K562 (cell line): ENCODE measurements around the gene MMP24. TPM values are rescaled to one million over a fixed set of nuclear protein-coding genes. Genes with fewer than 3 reads are reported as not detected.

Experiments used
- ATAC-seq: fragments of 200-7000 bp; cut with Tn5 transposase; 3 replicates; pipeline ENCODE4 v1.9.1; 2020; ENCODE audit warnings: moderate library complexity
- BruUV-seq: library from RNA; stranded (reverse); fragments of 400-500 nt; replicated peaks from 2 replicates; lab custom pipeline; 2021; lab: Mats Ljungman, UMichigan
- CTCF ChIA-PET: fragments of 300-600 bp; formaldehyde crosslinking; extraction: SDS; loops from one replicate; lab custom pipeline; 2021; ENCODE audit warnings: low intra/inter-chr PET ratio; lab: Yijun Ruan, JAX
- POLR2A ChIA-PET: fragments of 300-600, 350-650 bp; sonication (Branson Sonifier 250); formaldehyde crosslinking; extraction: SDS; loops from one replicate; lab custom pipeline; 2021; ENCODE audit warnings: antibody characterized with exemption, inconsistent platforms; lab: Yijun Ruan, JAX
- DNase-seq, 4 experiments: peaks; one replicate each; pipeline versions ENCODE4 v3.0.0 to v3.0.0-alpha.2; 2011 to 2018; ENCODE audit warnings: low spot score in 3 of 4, mixed read lengths in 3 of 4; ENCODE audit errors: extremely low read depth in 1 of 4
- FAIRE-seq: peaks from 2 replicates; lab custom pipeline; 2011; peaks lifted over from hg19 to GRCh38; lab: Jason Lieb, UNC
- H2AFZ ChIP-seq: 2 replicates; pipeline ENCODE4 v1.6.0; 2011; ENCODE audit warnings: low read depth, low read length, control low read depth, inconsistent platforms
- H3K27ac ChIP-seq: fragments of 200-600 bp; 3 replicates; pipeline ENCODE4 v1.8.0; 2011; ENCODE audit warnings: low read depth, mild to moderate bottlenecking, control low read depth, inconsistent platforms, low read length, moderate library complexity, mixed read lengths; ENCODE audit errors: extremely low read depth
- H3K27me3 ChIP-seq, 2 experiments: fragments of 300-600 bp in 1 of 2; 2 replicates in 1 of 2; 3 replicates in 1 of 2; pipeline versions ENCODE4 v1.6.0 to v1.8.0; 2011; ENCODE audit warnings: inconsistent platforms in 2 of 2, low read length in 2 of 2, mild to moderate bottlenecking in 1 of 2, mixed read lengths in 1 of 2, moderate library complexity in 1 of 2; ENCODE audit not compliant: control insufficient read depth in 2 of 2, insufficient read depth in 2 of 2
- H3K36me3 ChIP-seq: fragments of 300-600 bp; 3 replicates; pipeline ENCODE4 v1.8.0; 2011; ENCODE audit warnings: mild to moderate bottlenecking, low read length, inconsistent platforms; ENCODE audit not compliant: control insufficient read depth, insufficient read depth
- H3K4me1 ChIP-seq, 2 experiments: fragments of 200-600 bp in 1 of 2; replicated peaks in 1 of 2; 2 replicates in 1 of 2; 3 replicates in 1 of 2; pipeline versions ENCODE4 v1.5.1 to v1.8.0; 2011; ENCODE audit warnings: inconsistent platforms in 2 of 2, low read length in 2 of 2, mild to moderate bottlenecking in 1 of 2, mixed read lengths in 1 of 2, moderate library complexity in 1 of 2; ENCODE audit not compliant: control insufficient read depth in 2 of 2, insufficient read depth in 2 of 2
- H3K4me2 ChIP-seq: 2 replicates; pipeline ENCODE4 v1.6.1; 2011; ENCODE audit warnings: low read length, control low read depth, inconsistent platforms, mixed read lengths; ENCODE audit not compliant: insufficient read depth
- H3K4me3 ChIP-seq: fragments of 200-600 bp; sonication (generic), shearing (Covaris generic); 2 replicates; pipeline ENCODE4 v1.5.1; 2016; ENCODE audit warnings: control low read depth, inconsistent platforms
- H3K79me2 ChIP-seq: fragments of 200-600 bp; 3 replicates; pipeline ENCODE4 v1.8.0; 2011; ENCODE audit warnings: low read length, inconsistent platforms; ENCODE audit not compliant: control insufficient read depth, insufficient read depth
- H3K9ac ChIP-seq, 2 experiments: 2 replicates each; pipeline versions ENCODE4 v1.6.0 to v1.6.1; 2011; ENCODE audit warnings: low read depth in 2 of 2, low read length in 2 of 2, control low read depth in 1 of 2, inconsistent platforms in 1 of 2, mild to moderate bottlenecking in 1 of 2, mixed read lengths in 1 of 2; ENCODE audit not compliant: insufficient read depth in 1 of 2
- H3K9me1 ChIP-seq: one replicate; pipeline ENCODE4 v1.6.0; 2011; ENCODE audit warnings: inconsistent platforms, mild to moderate bottlenecking, low read length, moderate library complexity; ENCODE audit not compliant: control insufficient read depth, insufficient read depth
- H3K9me3 ChIP-seq: replicated peaks from 2 replicates; pipeline ENCODE4 v1.5.1; 2011; ENCODE audit warnings: low read depth, low read length, inconsistent platforms; ENCODE audit not compliant: control insufficient read depth, insufficient read depth
- H4K20me1 ChIP-seq: replicated peaks from 2 replicates; pipeline ENCODE4 v1.6.1; 2011; ENCODE audit warnings: low read length, inconsistent platforms, mixed read lengths; ENCODE audit not compliant: control insufficient read depth, insufficient read depth
- MEIS2 ChIP-seq: fragments of 450-650 bp; IDR thresholded peaks from 2 replicates; pipeline ENCODE4 v1.6.1; 2014; ENCODE audit warnings: mild to moderate bottlenecking; ENCODE audit not compliant: partially characterized antibody
- ZNF696 ChIP-seq: fragments of 250-450 bp; sonication (Bioruptor Pico); conservative IDR thresholded peaks from 2 replicates; pipeline ENCODE4 v1.4.0; 2020; ENCODE audit warnings: mild to moderate bottlenecking, moderate library complexity
- WGBS: fragments of 100-300 bp; shearing (Covaris generic); methylation state at CpG from one replicate; pipeline ENCODE4 v1.1.6; 2016; ENCODE audit warnings: low coverage, mixed read lengths; ENCODE audit not compliant: insufficient coverage; ENCODE audit errors: missing lambda C conversion rate; 5-methylcytosine and 5-hydroxymethylcytosine counted together
- in situ Hi-C: fragments of 300-500 bp; cut with MboI; formaldehyde crosslinking; loops from 4 replicates; pipeline ENCODE4 v1.15.0; 2018; ENCODE audit warnings: inconsistent platforms, mixed read lengths
- intact Hi-C: fragments of 100-400 bp; cut with micrococcal nuclease; formaldehyde crosslinking; loops from 2 replicates; pipeline ENCODE4 v1.14.2; 2022
- polyA plus RNA-seq, 8 experiments: library from polyadenylated mRNA; depleted of rRNA in 4 of 8; stranded (reverse) in 5 of 8; unstranded in 3 of 8; fragments of >200 nt; fragmentation: Nextera tagmentation in 2 of 8; fragmentation: Illumina TruSeq in 1 of 8; extraction: Ambion mirVana in 2 of 8; extraction: Trizol in 1 of 8; gene quantifications; 2 replicates each; pipeline versions ENCODE4 v1.2.1 to v1.2.3, GENCODE V29; 2011 to 2014; ENCODE audit warnings: inconsistent platforms in 1 of 8, missing spikeins in 1 of 8
- total RNA-seq, 7 experiments: library from RNA; depleted of rRNA in 6 of 7; stranded (reverse); fragments of >200 nt in 6 of 7; fragmentation: Illumina TruSeq in 2 of 7; extraction: Trizol in 2 of 7; gene quantifications; 2 replicates each; pipeline versions ENCODE4 v1.2.1 to v1.2.3, GENCODE V29; 2011 to 2021; ENCODE audit warnings: low replicate concordance in 1 of 7
- TF ChIP-seq, protein P1 (sequence below): fragments of 200-600 bp; sonication (generic); IDR thresholded peaks from one replicate; pipeline ENCODE4 v1.6.1; 2012; ENCODE audit warnings: mild to moderate bottlenecking, low read depth, low read length, inconsistent platforms

The MMP24 gene
- total and polyA plus RNA-seq, 9 of the 15 experiments (the other 6 are each of a cell fraction or from before 2014, with no cell fraction given), result 0.03 to 0.07 (median 0.03) TPM; not detected in 6

- ChIA-PET CTCF (no interaction called here), POLR2A (interaction anchor here (0.9 kb wide), 1 partner anchor 15 kb away, joined by 4 read pairs; no protein-coding TSS in a partner anchor)
- BruUV-seq, result no TSS peak
- Histone ChIP-seq H2AFZ (no peak overlapping the region), H3K4me3 (no peak overlapping the region), H4K20me1 (peaks cover 10% of the 10 kb centered on the region; the same call in 1 of the 2 replicates), H3K9me1 (no peaks in the 10 kb centered on the region), H3K79me2 (no peaks in the 10 kb centered on the region), H3K27ac (no peak overlapping the region), H3K4me2 (no peak overlapping the region), H3K27me3 (peaks cover 26 to 32% of the 10 kb centered on the region in 2 experiments), H3K36me3 (no peaks in the 10 kb centered on the region), H3K4me1 (peaks cover 0 to 10% of the 10 kb centered on the region in 2 experiments; a peak in 2 of 5 replicates), H3K9ac (no peak overlapping the region), H3K9me3 (no peaks in the 10 kb centered on the region)
- WGBS, result 7% methylated on average over 5 of the region's 5 CpGs
- intact Hi-C loops (no loop called here), in situ Hi-C loops (no loop called here)
- TF ChIP-seq MEIS2, result no peak
- TF ChIP-seq ZNF696 (CRISPR knock-in tag), result no peak
- TF ChIP-seq, protein P1, sequence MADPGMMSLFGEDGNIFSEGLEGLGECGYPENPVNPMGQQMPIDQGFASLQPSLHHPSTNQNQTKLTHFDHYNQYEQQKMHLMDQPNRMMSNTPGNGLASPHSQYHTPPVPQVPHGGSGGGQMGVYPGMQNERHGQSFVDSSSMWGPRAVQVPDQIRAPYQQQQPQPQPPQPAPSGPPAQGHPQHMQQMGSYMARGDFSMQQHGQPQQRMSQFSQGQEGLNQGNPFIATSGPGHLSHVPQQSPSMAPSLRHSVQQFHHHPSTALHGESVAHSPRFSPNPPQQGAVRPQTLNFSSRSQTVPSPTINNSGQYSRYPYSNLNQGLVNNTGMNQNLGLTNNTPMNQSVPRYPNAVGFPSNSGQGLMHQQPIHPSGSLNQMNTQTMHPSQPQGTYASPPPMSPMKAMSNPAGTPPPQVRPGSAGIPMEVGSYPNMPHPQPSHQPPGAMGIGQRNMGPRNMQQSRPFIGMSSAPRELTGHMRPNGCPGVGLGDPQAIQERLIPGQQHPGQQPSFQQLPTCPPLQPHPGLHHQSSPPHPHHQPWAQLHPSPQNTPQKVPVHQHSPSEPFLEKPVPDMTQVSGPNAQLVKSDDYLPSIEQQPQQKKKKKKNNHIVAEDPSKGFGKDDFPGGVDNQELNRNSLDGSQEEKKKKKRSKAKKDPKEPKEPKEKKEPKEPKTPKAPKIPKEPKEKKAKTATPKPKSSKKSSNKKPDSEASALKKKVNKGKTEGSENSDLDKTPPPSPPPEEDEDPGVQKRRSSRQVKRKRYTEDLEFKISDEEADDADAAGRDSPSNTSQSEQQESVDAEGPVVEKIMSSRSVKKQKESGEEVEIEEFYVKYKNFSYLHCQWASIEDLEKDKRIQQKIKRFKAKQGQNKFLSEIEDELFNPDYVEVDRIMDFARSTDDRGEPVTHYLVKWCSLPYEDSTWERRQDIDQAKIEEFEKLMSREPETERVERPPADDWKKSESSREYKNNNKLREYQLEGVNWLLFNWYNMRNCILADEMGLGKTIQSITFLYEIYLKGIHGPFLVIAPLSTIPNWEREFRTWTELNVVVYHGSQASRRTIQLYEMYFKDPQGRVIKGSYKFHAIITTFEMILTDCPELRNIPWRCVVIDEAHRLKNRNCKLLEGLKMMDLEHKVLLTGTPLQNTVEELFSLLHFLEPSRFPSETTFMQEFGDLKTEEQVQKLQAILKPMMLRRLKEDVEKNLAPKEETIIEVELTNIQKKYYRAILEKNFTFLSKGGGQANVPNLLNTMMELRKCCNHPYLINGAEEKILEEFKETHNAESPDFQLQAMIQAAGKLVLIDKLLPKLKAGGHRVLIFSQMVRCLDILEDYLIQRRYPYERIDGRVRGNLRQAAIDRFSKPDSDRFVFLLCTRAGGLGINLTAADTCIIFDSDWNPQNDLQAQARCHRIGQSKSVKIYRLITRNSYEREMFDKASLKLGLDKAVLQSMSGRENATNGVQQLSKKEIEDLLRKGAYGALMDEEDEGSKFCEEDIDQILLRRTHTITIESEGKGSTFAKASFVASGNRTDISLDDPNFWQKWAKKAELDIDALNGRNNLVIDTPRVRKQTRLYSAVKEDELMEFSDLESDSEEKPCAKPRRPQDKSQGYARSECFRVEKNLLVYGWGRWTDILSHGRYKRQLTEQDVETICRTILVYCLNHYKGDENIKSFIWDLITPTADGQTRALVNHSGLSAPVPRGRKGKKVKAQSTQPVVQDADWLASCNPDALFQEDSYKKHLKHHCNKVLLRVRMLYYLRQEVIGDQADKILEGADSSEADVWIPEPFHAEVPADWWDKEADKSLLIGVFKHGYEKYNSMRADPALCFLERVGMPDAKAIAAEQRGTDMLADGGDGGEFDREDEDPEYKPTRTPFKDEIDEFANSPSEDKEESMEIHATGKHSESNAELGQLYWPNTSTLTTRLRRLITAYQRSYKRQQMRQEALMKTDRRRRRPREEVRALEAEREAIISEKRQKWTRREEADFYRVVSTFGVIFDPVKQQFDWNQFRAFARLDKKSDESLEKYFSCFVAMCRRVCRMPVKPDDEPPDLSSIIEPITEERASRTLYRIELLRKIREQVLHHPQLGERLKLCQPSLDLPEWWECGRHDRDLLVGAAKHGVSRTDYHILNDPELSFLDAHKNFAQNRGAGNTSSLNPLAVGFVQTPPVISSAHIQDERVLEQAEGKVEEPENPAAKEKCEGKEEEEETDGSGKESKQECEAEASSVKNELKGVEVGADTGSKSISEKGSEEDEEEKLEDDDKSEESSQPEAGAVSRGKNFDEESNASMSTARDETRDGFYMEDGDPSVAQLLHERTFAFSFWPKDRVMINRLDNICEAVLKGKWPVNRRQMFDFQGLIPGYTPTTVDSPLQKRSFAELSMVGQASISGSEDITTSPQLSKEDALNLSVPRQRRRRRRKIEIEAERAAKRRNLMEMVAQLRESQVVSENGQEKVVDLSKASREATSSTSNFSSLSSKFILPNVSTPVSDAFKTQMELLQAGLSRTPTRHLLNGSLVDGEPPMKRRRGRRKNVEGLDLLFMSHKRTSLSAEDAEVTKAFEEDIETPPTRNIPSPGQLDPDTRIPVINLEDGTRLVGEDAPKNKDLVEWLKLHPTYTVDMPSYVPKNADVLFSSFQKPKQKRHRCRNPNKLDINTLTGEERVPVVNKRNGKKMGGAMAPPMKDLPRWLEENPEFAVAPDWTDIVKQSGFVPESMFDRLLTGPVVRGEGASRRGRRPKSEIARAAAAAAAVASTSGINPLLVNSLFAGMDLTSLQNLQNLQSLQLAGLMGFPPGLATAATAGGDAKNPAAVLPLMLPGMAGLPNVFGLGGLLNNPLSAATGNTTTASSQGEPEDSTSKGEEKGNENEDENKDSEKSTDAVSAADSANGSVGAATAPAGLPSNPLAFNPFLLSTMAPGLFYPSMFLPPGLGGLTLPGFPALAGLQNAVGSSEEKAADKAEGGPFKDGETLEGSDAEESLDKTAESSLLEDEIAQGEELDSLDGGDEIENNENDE, result peak; percentile 50
- no peak for DNase-seq
- no peak for ATAC-seq
- FAIRE-seq, result no peak
These were observed 2.0 kb upstream of the MMP24 start for GRCh38 chr20:35224536-35224935.
